ENCODE results near the gene IDNK. TPM values are rescaled to one million over a fixed set of nuclear protein-coding genes. Genes with fewer than 3 reads are reported as not detected.

IDNK gene
- total RNA-seq, 6 experiments from 2014 or later = 5.0 to 9.5 (median 8.5) TPM

DNA sequence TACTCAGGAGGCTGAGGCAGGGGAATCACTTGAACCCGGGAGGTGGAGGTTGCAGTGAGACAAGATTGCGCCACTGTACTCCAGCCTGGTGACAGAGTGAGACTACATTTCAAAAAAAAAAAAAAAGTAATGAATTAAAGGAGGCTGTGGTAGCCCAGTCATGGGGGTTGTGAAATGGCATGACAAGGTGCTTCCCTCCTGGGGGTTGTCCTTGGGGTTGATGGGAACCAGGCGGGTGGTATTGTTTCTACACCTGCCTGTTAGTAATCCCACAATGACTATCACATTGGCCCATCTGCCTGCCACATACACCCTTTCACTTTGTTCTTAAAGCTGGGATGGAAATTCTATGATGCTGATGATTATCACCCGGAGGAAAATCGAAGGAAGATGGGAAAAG lies 5.6 kb downstream of the IDNK start:
- H3K27me3 Mint-ChIP-seq (ENCODE audit: insufficient read depth) = peaks cover 3% of the 10 kb centered on the region; the same call in 1 of the 2 replicates
- no peak overlapping the region for H3K4me3 Mint-ChIP-seq
- TF ChIP-seq, protein P1, sequence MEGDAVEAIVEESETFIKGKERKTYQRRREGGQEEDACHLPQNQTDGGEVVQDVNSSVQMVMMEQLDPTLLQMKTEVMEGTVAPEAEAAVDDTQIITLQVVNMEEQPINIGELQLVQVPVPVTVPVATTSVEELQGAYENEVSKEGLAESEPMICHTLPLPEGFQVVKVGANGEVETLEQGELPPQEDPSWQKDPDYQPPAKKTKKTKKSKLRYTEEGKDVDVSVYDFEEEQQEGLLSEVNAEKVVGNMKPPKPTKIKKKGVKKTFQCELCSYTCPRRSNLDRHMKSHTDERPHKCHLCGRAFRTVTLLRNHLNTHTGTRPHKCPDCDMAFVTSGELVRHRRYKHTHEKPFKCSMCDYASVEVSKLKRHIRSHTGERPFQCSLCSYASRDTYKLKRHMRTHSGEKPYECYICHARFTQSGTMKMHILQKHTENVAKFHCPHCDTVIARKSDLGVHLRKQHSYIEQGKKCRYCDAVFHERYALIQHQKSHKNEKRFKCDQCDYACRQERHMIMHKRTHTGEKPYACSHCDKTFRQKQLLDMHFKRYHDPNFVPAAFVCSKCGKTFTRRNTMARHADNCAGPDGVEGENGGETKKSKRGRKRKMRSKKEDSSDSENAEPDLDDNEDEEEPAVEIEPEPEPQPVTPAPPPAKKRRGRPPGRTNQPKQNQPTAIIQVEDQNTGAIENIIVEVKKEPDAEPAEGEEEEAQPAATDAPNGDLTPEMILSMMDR (IDR thresholded peaks at IDR 0.05) = no peak

DNA sequence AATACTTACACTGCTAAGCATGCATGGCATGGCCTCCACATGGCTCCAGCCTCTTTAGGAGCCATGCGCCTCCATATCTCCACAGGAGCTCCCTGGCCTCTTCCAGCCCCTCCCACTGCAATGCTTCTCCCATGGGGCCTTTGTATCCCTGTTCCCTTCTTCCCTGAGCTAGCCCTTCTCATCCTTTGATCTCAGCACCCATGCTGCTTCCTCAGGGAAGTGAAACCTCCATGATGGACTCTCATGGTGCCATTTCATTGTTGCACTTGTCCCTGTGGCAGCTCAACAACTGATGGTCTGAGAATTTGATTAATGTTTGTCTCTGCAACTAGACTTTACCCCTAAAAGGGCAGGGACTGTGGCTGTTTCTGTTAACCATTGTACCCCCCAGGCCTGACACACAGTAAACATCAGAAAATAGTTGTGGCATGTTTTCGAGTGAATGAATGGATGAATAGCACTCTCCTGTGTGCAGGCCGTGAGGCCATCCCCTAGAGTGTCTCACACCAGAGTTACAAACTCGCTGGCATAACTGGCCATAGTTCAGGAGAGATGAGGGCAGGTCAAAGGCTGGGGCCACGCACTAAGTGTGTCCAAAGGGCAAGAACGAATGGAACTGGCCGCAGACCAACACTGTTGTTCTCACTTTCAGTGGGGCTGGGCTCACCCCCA lies 6.6 kb downstream of the IDNK start:
- Mint-ChIP-seq H3K4me1 (ENCODE audit: low read depth) (peaks cover 13% of the 10 kb centered on the region), H3K27ac (no peak overlapping the region), H3K36me3 (ENCODE audit: low read depth) (peaks cover 11% of the 10 kb centered on the region), H3K9me3 (no peaks in the 10 kb centered on the region), H3K27me3 (ENCODE audit: insufficient read depth) (peaks cover 3% of the 10 kb centered on the region; the same call in 1 of the 2 replicates), H3K4me3 (no peak overlapping the region)
- no peak for DNase-seq
- TF ChIP-seq, protein P1 (IDR thresholded peaks at IDR 0.05) = no peak

More for the DNA sequence above, 5.6 kb downstream of the IDNK start:
- Mint-ChIP-seq H3K4me1 (ENCODE audit: low read depth) (peaks cover 23% of the 10 kb centered on the region), H3K36me3 (ENCODE audit: low read depth) (peaks cover 11% of the 10 kb centered on the region), H3K9me3 (no peaks in the 10 kb centered on the region), H3K27ac (no peak overlapping the region)
- no peak for DNase-seq

DNA sequence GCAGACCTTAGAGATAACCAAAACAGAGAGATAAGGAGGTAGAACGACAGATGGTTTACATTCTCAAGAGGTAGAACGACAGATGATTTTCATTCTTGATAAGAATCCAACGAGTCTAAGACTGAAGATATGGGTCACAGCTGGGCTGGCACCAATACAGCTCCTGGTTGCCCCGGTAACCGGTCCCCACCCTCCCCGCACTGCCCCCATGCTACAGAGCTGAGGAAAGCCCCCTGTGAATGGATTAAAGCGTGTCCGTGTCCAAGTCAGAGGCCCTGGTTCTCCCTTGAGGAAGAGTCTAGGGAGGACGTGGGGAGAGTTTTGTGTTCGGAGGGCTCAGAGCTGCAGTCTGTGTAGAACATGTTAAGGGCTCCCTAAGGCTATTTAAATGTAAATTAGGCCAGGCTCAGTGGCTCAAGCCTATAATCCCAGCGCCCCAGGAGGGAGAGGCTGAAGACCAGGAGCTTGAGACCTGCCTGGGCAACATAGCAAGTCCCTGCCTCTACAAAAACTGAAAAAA lies 8.1 kb downstream of the IDNK start:
- Mint-ChIP-seq H3K4me1 (ENCODE audit: low read depth) (peaks cover 6% of the 10 kb centered on the region; the same call in 1 of the 2 replicates), H3K27me3 (ENCODE audit: insufficient read depth) (peaks cover 3% of the 10 kb centered on the region; the same call in 1 of the 2 replicates), H3K27ac (no peak overlapping the region), H3K4me3 (no peak overlapping the region), H3K9me3 (no peaks in the 10 kb centered on the region), H3K36me3 (ENCODE audit: low read depth) (peaks cover 11% of the 10 kb centered on the region; the same call in 1 of the 2 replicates)
- TF ChIP-seq, protein P1 (IDR thresholded peaks at IDR 0.05) = no peak
- no peak for DNase-seq

DNA sequence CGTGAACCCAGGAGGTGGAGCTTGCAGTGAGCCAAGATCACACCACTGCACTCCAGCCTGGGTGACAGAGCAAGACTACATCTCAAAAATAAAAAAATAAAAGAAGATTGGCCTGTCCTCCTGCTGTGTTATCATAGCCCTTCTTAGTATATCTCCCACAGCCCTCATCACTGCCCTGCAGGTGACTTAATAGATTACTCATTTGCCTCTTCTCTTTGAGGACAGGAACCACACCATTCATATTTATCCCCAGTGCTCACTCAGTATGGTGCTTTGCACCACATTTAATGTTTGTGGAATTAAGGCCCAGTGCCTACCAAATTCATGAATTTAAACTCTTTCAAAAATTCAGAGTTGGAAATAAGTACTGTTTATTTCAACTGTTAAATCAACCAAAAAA lies 10.3 kb downstream of the IDNK start:
- H3K9me3 Mint-ChIP-seq = no peaks in the 10 kb centered on the region
- no peak overlapping the region for H3K27ac Mint-ChIP-seq
- peaks cover 1% of the 10 kb centered on the region; the same call in 1 of the 2 replicates for H3K27me3 Mint-ChIP-seq (ENCODE audit: insufficient read depth)
- H3K36me3 Mint-ChIP-seq (ENCODE audit: low read depth) = peaks cover 11% of the 10 kb centered on the region; the same call in 1 of the 2 replicates
- no peak overlapping the region for H3K4me3 Mint-ChIP-seq
- H3K4me1 Mint-ChIP-seq (ENCODE audit: low read depth) = peaks cover 6% of the 10 kb centered on the region; the same call in 1 of the 2 replicates
- TF ChIP-seq, protein P1 (IDR thresholded peaks at IDR 0.05) = no peak
- no peak for DNase-seq

DNA sequence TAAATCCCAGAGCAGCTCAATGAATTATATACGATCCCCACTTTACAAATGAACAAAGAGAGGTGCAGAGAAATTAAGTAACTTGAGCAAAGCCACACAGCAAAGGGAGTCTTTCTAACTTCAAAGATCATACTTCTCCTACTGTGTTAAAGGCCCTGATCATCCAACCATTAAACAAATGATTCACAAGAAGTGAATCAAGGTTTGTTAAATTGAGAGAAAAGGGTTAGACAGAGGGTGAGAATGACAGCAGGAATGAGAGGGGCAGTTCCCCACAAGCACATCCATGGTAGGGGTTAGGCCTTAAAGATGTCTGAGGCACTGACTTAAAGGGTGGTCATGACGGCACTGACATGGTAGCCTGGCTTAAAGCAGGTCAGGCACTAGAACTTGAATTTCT lies 10.7 kb downstream of the IDNK start:
- no peak overlapping the region for H3K27ac Mint-ChIP-seq
- H3K9me3 Mint-ChIP-seq = no peaks in the 10 kb centered on the region
- TF ChIP-seq, protein P1 (IDR thresholded peaks at IDR 0.05) = no peak
- no peak for DNase-seq
- peaks cover 10% of the 10 kb centered on the region; the same call in 1 of the 2 replicates for H3K36me3 Mint-ChIP-seq (ENCODE audit: low read depth)
- peaks cover 1% of the 10 kb centered on the region; the same call in 1 of the 2 replicates for H3K27me3 Mint-ChIP-seq (ENCODE audit: insufficient read depth)
- H3K4me3 Mint-ChIP-seq = no peak overlapping the region
- peaks cover 6% of the 10 kb centered on the region; the same call in 1 of the 2 replicates for H3K4me1 Mint-ChIP-seq (ENCODE audit: low read depth)
